Stimulated activated memory B cell treated with anti-CD40 and anti-IgM and Interleukin-4, amounts not matched to agents 10 μg/mL and 1 μg/mL and 100 μg/mL, for 72 hours (primary cell): ENCODE data around the gene PTPRM.

ENCODE experiments used
- ATAC-seq: fragments of 150-1000 bp; cut with Tn5 transposase; 2 replicates; pipeline ENCODE4 v1.10.0; 2021
- H3K27ac Mint-ChIP-seq: one replicate; pipeline ENCODE4 v1.8.0; 2022; ENCODE audit warnings: mild to moderate bottlenecking, mixed read lengths
- H3K27me3 Mint-ChIP-seq: one replicate; pipeline ENCODE4 v1.8.0; 2022; ENCODE audit warnings: mixed read lengths
- H3K36me3 Mint-ChIP-seq: one replicate; pipeline ENCODE4 v1.8.0; 2022; ENCODE audit warnings: mixed read lengths
- H3K4me1 Mint-ChIP-seq: one replicate; pipeline ENCODE4 v1.8.0; 2022; ENCODE audit warnings: mixed read lengths
- H3K4me3 Mint-ChIP-seq: one replicate; pipeline ENCODE4 v1.8.0; 2022; ENCODE audit warnings: mild to moderate bottlenecking, moderate library complexity, mixed read lengths
- H3K9me3 Mint-ChIP-seq: one replicate; pipeline ENCODE4 v1.8.0; 2022; ENCODE audit warnings: mixed read lengths

The PTPRM gene

DNA sequence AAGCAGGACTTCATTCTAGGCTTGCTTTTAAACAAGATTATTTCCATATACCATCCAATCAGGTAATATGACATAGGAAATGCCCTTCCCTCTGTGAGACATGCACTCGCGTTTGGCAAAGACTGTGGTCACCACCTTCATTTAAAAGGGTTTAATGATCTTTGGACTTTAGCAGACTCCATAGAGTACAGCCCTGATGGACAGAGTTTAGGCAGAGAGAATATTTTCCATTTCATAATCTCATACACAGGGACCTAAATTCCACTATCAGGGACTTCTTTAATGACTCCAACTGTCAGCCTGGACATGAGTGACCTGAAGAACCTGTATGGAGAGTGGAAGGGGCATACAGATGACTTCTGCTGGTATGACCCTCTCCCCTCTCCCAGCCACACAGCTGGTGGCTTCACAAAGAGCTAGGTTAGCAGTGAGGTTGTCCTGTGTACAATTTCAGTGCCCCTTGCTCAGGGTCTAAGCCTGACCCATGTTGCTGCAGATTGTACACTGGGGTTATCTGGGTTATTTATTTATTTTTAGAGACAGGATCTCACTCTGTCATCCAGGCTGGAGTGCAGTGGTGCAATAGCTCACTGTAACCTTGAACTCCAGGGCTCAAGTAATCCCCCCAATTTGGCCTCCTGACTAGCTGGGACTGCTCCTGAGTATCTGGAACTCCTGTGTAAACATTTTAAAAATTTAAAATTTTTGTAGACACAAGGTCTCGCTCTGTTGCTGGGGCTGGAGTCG lies 59.2 kb downstream of the PTPRM start:
- H3K4me1 Mint-ChIP-seq: no peaks in the 10 kb centered on the region
- H3K9me3 Mint-ChIP-seq: no peaks in the 10 kb centered on the region
- H3K4me3 Mint-ChIP-seq: no peak overlapping the region
- no peak overlapping the region for H3K27ac Mint-ChIP-seq
- H3K27me3 Mint-ChIP-seq: no peaks in the 10 kb centered on the region
- no peak for ATAC-seq
- no peaks in the 10 kb centered on the region for H3K36me3 Mint-ChIP-seq

DNA sequence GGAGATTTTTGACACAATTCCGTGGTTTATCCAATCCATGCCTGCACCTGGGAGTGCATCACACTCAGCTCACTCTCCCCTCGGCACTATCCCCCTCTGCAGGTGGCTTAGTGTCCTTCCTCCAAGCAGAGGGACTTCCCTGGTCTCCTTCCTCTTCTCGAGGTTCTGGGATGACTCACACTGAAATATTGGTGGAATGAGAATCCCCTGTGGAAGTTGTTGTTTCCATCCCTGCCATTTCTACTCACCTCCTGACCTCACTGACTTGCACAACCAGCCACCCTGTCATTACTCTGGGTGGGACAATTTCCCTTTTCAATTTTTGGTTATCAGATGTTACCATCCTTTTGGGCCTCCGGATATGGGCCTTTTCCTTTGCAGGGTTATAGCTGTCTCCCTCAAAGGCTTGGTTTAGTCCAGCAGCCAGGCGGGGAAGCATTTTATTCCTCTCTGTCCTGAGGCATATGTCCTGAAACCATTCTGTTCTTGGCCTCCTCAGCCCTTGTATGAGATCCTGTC lies 59.9 kb downstream of the PTPRM start:
- ATAC-seq: no peak
- Mint-ChIP-seq H3K4me1 (no peaks in the 10 kb centered on the region), H3K4me3 (no peak overlapping the region), H3K27me3 (no peaks in the 10 kb centered on the region), H3K36me3 (no peaks in the 10 kb centered on the region), H3K27ac (no peak overlapping the region), H3K9me3 (no peaks in the 10 kb centered on the region)

DNA sequence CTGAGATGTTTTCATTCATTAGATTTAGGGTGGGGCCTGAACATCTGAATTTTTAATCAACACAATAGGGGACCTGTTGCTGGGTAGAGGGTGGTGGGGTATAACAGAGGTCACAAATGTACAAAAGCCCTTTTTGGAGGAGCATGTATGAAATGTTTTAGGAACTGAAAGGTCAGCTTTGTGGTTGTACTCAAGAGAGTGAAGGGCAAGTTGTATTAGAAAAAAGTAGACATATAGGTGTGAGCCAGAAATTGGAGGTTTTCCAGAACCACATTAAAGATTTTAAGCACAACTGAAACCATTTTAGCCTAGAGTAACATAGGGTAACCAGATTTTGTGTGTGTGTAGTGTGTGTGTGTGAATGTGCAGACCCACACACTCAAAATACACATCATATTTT lies 62.3 kb downstream of the PTPRM start:
- Mint-ChIP-seq H3K27ac (no peak overlapping the region), H3K9me3 (no peaks in the 10 kb centered on the region), H3K4me1 (no peaks in the 10 kb centered on the region), H3K27me3 (no peaks in the 10 kb centered on the region), H3K36me3 (no peaks in the 10 kb centered on the region), H3K4me3 (no peak overlapping the region)
- no peak for ATAC-seq

DNA sequence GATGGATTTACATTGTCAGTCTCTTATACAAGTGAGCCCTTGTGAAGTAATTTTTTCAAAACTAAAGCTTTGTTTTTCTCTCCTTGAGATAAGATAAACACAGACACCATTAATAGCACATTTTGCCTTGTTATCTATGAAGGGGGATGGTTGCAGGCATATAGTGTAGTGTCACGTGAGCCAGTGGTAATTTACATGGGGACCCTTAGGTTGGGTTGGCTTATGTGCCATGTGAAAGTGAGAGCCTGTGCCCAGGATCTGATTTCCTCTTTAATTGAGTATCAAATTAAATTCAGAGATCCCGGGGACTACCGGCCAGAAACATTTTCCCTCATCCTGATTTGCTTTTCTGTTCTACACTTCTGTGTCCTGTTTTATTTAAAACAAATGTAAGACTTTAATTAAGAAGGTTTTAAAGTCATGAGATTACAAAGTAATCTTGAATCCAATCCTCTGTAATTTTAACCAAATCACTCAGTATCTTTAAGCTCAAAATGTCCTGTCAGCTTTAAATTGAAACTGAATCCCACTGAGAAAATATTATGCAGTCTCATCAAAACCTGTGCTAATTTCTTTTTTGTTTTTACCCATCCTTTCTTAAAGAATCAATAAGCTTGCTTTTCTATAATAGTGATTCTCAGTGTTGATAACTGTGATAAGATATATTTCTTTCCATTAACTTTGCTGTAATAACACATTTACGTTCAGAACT lies 63.8 kb downstream of the PTPRM start:
- Mint-ChIP-seq H3K4me3 (no peak overlapping the region), H3K4me1 (no peaks in the 10 kb centered on the region), H3K27me3 (no peaks in the 10 kb centered on the region), H3K36me3 (no peaks in the 10 kb centered on the region), H3K27ac (no peak overlapping the region), H3K9me3 (no peaks in the 10 kb centered on the region)
- no peak for ATAC-seq

DNA sequence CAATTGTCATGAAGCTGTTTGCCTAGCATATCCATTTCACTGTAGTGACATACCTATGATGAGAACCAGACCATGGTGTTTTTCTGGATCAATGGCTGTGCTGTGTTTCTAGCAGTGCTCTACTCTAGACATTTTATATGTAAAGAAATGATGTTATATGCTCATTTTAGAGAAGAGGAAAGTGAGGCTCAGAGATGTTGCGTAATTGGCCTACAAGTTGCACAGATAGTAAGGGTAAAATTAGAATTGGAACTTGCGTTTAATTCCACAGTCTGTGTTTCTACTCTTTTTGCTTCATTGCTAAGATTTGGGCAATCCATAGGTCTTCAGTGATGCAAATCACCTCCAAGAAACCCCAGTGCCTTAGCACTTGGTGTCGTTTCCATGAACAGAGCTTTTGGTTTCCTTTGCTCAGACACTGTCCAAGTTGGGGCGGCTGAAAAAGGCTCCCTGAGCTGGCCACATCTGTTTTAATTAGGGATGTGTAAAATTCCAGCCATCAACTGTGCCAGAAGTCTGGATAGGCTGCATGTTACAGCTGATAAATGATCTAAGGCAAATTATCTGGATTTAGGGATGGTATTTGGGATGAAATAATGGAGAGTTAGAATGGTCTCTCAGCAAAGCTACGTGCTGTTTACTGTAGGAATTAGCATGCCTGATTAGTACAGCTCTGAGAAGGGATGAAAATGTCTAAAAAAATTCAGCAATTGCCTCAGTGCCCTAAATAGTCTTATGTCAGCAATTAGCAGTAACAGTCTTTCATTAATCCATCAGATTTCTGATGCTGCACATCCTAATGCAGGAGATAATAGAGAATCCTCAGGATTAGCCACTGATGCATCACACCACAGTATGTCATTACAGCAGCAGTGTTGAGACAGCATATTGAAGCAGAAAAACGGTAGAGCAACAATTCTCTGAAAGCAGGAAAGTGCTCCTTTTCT lies 65.3 kb downstream of the PTPRM start:
- no peaks in the 10 kb centered on the region for H3K9me3 Mint-ChIP-seq
- no peak for ATAC-seq
- H3K27me3 Mint-ChIP-seq: no peaks in the 10 kb centered on the region
- H3K4me3 Mint-ChIP-seq: no peak overlapping the region
- no peaks in the 10 kb centered on the region for H3K4me1 Mint-ChIP-seq
- no peak overlapping the region for H3K27ac Mint-ChIP-seq
- H3K36me3 Mint-ChIP-seq: no peaks in the 10 kb centered on the region

DNA sequence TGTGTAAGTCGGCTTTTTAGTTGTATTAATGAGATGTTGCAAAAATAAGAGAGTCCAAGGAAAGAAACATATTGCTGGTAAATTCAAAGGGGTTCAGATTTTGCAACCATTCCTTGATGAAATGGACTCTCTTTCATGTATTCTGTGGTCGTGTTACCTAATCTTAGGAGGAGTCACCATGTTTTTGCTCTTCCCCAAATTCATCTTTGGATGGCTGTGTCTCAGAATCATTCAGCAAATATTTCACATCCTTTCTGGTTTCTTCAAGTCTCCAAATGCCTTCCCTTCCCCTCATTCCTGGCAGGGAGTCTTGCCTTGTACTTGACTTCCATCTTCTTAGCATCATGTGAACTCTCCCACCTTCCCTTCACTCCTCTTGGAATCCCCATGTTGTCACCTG lies 66.1 kb downstream of the PTPRM start:
- Mint-ChIP-seq H3K9me3 (no peaks in the 10 kb centered on the region), H3K27me3 (no peaks in the 10 kb centered on the region), H3K4me1 (no peaks in the 10 kb centered on the region), H3K36me3 (no peaks in the 10 kb centered on the region), H3K4me3 (no peak overlapping the region), H3K27ac (no peak overlapping the region)
- no peak for ATAC-seq

DNA sequence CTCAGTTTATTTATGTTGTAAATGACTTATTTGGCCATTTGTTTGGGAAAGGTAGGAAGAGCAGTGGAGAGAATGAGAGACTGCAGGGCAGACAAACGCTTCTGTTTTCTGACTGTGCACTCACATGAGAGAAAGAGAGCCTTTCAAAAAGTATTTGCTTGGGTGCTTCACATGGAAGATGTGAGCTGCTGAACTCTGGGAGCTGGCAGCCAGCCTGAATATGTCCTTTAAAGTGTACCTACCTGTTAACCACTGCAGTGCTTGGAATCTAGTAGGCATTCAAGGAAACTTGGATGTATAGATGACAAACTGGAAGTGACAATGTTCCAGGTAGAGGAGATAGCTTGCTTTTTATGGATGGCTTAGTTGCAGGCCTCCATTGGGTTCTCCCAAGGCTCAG lies 68.8 kb downstream of the PTPRM start:
- Mint-ChIP-seq H3K27ac (no peak overlapping the region), H3K4me3 (no peak overlapping the region), H3K27me3 (no peaks in the 10 kb centered on the region), H3K9me3 (no peaks in the 10 kb centered on the region), H3K4me1 (no peaks in the 10 kb centered on the region), H3K36me3 (no peaks in the 10 kb centered on the region)
- ATAC-seq: no peak

DNA sequence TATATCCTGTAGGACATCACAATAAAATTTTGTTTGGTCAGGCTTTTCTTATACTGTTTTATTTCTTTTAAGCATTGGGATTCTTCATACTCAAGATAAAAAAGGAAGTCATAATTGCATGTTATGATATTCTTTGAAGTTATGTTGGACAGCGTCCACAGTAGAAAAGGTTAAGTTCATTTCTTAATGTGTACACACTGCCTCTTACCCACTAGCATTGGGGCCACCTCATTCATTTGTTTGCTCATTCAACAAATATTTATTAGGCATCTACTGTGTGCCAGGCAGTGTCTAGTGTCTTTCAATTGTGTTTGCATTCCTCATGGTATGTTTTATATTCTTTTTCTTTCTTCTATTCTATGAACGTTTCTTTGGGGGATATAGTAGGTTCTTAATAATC lies 70.2 kb downstream of the PTPRM start:
- Mint-ChIP-seq H3K4me3 (no peak overlapping the region), H3K9me3 (no peaks in the 10 kb centered on the region), H3K27ac (no peak overlapping the region), H3K4me1 (no peaks in the 10 kb centered on the region), H3K27me3 (no peaks in the 10 kb centered on the region), H3K36me3 (no peaks in the 10 kb centered on the region)
- ATAC-seq: no peak

DNA sequence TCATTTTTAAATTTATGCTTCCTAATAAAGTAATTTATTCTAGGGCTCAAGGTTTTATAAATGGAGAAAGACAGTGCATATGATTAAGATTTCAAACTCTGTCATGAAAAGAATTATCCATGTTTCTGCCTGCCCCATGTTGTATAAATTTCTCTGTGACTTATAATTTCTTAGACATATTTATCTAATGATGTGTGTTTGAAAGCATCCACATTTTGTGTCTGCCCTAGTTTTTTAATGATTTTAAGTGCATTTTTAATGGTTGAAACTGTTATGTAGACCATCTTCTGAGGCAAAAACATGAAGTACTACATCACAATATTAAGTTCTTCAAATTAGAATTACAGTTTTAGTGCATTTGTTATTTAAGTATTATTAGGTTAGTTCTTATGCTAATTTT lies 71.2 kb downstream of the PTPRM start:
- Mint-ChIP-seq H3K27me3 (no peaks in the 10 kb centered on the region), H3K4me3 (no peak overlapping the region), H3K27ac (no peak overlapping the region), H3K9me3 (no peaks in the 10 kb centered on the region), H3K4me1 (no peaks in the 10 kb centered on the region), H3K36me3 (no peaks in the 10 kb centered on the region)
- ATAC-seq: no peak

DNA sequence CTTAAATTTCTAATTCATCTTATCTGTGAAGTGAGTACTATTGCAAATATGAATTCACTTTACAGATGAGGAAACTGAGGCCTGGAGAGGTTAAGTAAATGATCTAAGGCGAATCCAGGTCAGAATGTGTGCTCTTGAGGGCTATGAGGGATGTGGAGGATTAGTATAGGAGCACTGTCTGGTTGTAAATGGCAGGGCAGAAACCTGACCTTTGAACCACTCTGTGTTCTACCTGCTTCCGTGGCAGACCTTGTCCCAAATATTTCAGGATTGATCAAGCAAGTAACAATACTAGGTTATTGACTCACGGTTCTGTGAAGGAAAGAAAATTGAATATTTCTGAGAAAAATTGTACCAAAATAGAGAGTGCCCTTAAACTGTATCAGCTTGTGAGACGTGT lies 74.7 kb downstream of the PTPRM start:
- Mint-ChIP-seq H3K27ac (no peak overlapping the region), H3K27me3 (no peaks in the 10 kb centered on the region), H3K9me3 (no peaks in the 10 kb centered on the region), H3K4me1 (no peaks in the 10 kb centered on the region), H3K4me3 (no peak overlapping the region), H3K36me3 (no peaks in the 10 kb centered on the region)
- no peak for ATAC-seq

DNA sequence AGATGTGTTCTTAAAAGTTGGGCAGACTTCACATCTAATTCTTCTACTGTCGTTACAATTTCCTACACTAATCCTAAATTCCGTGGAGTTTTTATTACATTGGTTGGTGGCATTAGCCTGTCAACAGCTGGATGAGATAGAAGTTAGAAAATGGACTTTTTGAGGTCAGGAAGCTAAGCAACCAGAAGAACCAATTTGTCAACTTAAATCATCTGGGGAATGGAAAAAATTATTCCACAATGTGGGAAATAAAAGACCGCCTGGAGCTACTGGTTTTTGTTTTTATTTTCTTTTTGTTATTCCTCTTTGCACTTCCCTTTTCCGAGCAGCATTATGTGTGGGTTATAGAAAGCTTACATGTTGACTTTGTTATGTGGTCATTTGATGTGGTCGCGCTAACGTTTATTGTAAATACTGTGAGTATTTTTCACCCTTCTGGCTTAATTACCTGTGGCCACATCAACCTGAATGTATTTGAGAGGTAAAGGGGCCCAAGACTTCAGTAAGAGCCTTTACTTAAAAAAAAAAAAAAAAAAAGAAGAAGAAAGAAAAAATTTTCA lies 75.3 kb downstream of the PTPRM start:
- Mint-ChIP-seq H3K27ac (no peak overlapping the region), H3K4me1 (no peaks in the 10 kb centered on the region), H3K27me3 (no peaks in the 10 kb centered on the region), H3K9me3 (no peaks in the 10 kb centered on the region), H3K4me3 (no peak overlapping the region), H3K36me3 (no peaks in the 10 kb centered on the region)
- ATAC-seq: no peak

DNA sequence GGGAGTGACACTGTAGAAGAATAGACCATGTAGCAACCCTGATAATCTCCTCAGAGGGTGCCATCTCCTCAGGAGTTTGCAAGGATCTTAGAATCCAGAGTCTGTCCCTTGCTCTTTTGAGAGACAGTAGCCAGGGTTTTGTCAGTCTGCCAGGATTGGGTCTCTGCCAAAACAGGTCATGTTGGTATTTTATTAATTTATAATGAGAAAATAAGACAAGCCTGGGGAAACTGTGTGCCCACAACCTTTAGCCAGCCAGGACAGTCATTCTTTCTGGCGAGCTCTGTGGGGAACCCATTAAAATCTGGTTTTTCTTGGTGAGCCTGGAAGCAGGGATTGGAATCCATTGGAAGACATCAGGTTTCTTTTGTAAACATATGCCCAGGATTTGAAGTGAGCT lies 78.6 kb downstream of the PTPRM start:
- Mint-ChIP-seq H3K27ac (no peak overlapping the region), H3K4me3 (no peak overlapping the region), H3K36me3 (no peaks in the 10 kb centered on the region), H3K27me3 (no peaks in the 10 kb centered on the region), H3K9me3 (no peaks in the 10 kb centered on the region), H3K4me1 (no peaks in the 10 kb centered on the region)
- no peak for ATAC-seq

DNA sequence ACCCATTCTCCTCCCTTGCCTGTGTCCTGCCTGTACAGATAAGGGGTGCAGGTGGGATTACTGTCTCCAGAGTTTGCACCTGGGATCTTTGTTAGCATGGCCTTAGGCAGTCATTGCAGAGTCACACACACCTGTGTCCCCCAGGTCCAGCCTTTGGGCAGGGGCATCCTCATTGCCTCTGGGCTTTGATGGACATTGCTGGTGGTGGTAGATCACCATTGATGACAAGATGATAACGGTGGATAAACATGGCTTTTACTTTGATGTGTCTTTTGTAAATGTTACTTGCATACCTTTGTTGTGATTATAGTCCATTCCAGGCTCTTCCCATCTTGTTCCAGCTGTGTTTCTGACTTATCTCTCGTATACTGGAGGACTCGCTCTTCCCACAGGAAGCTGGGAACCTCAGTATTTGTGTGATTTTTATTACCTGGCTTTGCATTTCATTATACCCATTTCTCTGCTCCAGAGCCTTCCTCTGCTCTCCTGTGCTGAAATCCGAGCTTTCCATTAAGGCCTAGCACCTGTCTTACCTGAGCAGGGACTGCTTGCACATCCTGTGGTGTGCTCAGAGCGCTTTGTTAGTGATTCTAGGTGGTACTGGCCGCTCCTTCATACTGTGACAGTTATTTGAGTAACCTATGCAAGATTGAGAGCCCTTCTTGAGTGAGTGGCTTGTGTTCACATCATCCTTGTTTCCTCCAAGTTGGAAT lies 79.2 kb downstream of the PTPRM start:
- no peak for ATAC-seq
- Mint-ChIP-seq H3K4me3 (no peak overlapping the region), H3K4me1 (no peaks in the 10 kb centered on the region), H3K9me3 (no peaks in the 10 kb centered on the region), H3K27ac (no peak overlapping the region), H3K27me3 (no peaks in the 10 kb centered on the region), H3K36me3 (no peaks in the 10 kb centered on the region)

DNA sequence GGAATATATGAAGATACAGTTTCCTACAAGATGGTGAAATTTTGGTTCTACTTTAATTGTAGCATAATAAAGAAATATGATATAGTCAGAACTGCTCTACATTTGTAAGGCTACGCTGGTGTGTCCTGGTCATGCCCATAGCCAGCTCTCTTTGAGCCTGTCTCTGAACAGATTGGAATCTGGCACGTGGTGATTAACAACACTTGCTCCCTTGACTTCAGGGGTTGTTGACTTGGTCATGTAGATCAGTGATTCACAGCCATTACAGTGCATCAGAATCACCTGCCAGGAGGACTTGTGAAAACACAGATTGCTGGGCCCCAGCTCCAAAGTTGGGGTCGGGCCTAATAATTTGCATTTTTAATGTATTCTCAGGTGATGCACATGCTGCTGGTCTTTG lies 80.4 kb downstream of the PTPRM start:
- Mint-ChIP-seq H3K9me3 (no peaks in the 10 kb centered on the region), H3K36me3 (no peaks in the 10 kb centered on the region), H3K4me1 (no peaks in the 10 kb centered on the region), H3K4me3 (no peak overlapping the region), H3K27me3 (no peaks in the 10 kb centered on the region), H3K27ac (no peak overlapping the region)
- no peak for ATAC-seq

DNA sequence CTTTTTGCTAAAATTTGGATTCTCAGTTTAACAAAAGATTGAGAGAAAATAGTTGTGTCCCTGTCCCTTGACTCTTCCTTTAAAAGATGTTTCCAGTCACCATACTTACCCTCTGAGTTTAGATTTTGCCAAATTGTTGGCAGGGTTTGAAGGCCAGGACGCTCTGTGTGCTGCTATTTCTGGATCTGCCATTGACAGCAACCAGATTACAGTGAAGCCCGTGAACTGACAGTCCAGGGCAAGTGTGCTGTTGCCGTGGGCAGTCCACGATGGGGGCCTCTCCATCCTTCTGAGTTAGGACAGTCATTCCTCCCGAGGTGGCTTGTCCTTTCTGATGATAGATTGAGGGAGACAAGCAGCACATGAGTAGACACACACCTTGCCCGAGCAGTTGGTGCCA lies 89.9 kb downstream of the PTPRM start:
- H3K9me3 Mint-ChIP-seq: no peaks in the 10 kb centered on the region
- ATAC-seq: no peak
- no peaks in the 10 kb centered on the region for H3K4me1 Mint-ChIP-seq
- no peaks in the 10 kb centered on the region for H3K27me3 Mint-ChIP-seq
- no peak overlapping the region for H3K4me3 Mint-ChIP-seq
- H3K27ac Mint-ChIP-seq: no peak overlapping the region
- no peaks in the 10 kb centered on the region for H3K36me3 Mint-ChIP-seq
